Neuronal stem cell (in vitro differentiated cells): ENCODE data around the gene TRNAU1AP.
"Not testable (repeated sequence)": the region's sequence is repeated elsewhere in the genome, so short reads cannot be mapped to it uniquely, and the experiment has no call there.

Experiments used
- DNase-seq: peaks from one replicate; pipeline ENCODE4 v3.0.0-alpha.2; 2013; ENCODE audit warnings: low spot score
- H2AFZ ChIP-seq: one replicate; pipeline ENCODE4 v1.6.1; 2013; ENCODE audit warnings: mild to moderate bottlenecking, low read length, inconsistent platforms
- H2AK5ac ChIP-seq: 2 replicates; pipeline ENCODE4 v1.6.1; 2013; ENCODE audit warnings: low read depth, mild to moderate bottlenecking, inconsistent platforms, low read length, moderate library complexity, mixed read lengths
- H2BK120ac ChIP-seq: 2 replicates; pipeline ENCODE4 v1.6.1; 2013; ENCODE audit warnings: low read depth, mild to moderate bottlenecking, inconsistent platforms, low read length, moderate library complexity, mixed read lengths
- H2BK12ac ChIP-seq: one replicate; pipeline ENCODE4 v1.6.1; 2013; ENCODE audit warnings: low read length, inconsistent platforms
- H2BK15ac ChIP-seq: 2 replicates; pipeline ENCODE4 v1.6.1; 2013; ENCODE audit warnings: mild to moderate bottlenecking, low read length, inconsistent platforms, mixed read lengths
- H2BK5ac ChIP-seq: one replicate; pipeline ENCODE4 v1.6.1; 2013; ENCODE audit warnings: inconsistent platforms, mild to moderate bottlenecking, low read length, moderate library complexity
- H3K14ac ChIP-seq: one replicate; pipeline ENCODE4 v1.6.1; 2013; ENCODE audit warnings: low read length, inconsistent platforms
- H3K18ac ChIP-seq: 2 replicates; pipeline ENCODE4 v1.6.1; 2013; ENCODE audit warnings: low read length, inconsistent platforms
- H3K23ac ChIP-seq: 2 replicates; pipeline ENCODE4 v1.6.1; 2013; ENCODE audit warnings: low read depth, mild to moderate bottlenecking, mixed read lengths, low read length, inconsistent platforms; ENCODE audit not compliant: poor library complexity
- H3K27ac ChIP-seq: replicated peaks from 3 replicates; pipeline ENCODE4 v1.5.1; 2013; ENCODE audit warnings: low read length, inconsistent platforms
- H3K27me3 ChIP-seq, 3 experiments: 2 replicates each; pipeline ENCODE4 v1.6.1; 2013; ENCODE audit warnings: low read length in 3 of 3, mild to moderate bottlenecking in 2 of 3, inconsistent platforms in 1 of 3, low read depth in 1 of 3, mixed read lengths in 1 of 3, moderate library complexity in 1 of 3; ENCODE audit not compliant: control insufficient read depth in 3 of 3, insufficient read depth in 3 of 3
- H3K36me3 ChIP-seq, 2 donors: replicated peaks in 1 of 2; 2 replicates each; pipeline ENCODE4 v1.6.1; 2013; ENCODE audit warnings: low read length in 2 of 2; ENCODE audit not compliant: control insufficient read depth in 2 of 2, insufficient read depth in 2 of 2
- H3K4ac ChIP-seq: 2 replicates; pipeline ENCODE4 v1.6.1; 2013; ENCODE audit warnings: inconsistent platforms, mild to moderate bottlenecking, low read length, moderate library complexity
- H3K4me1 ChIP-seq, 2 donors: 1 replicate in 1 of 2; 2 replicates in 1 of 2; pipeline ENCODE4 v1.6.1; 2013; ENCODE audit warnings: low read length in 2 of 2, low read depth in 1 of 2; ENCODE audit not compliant: control insufficient read depth in 2 of 2, insufficient read depth in 1 of 2
- H3K4me2 ChIP-seq: one replicate; pipeline ENCODE4 v1.6.1; 2013; ENCODE audit warnings: mild to moderate bottlenecking, low read length, inconsistent platforms; ENCODE audit not compliant: insufficient read depth, poor library complexity, severe bottlenecking
- H3K4me3 ChIP-seq, 2 donors: 2 replicates each; pipeline ENCODE4 v1.5.1; 2013; ENCODE audit warnings: low read length in 2 of 2, mild to moderate bottlenecking in 2 of 2, inconsistent platforms in 1 of 2, moderate library complexity in 1 of 2
- H3K79me1 ChIP-seq: one replicate; pipeline ENCODE4 v1.6.1; 2013; ENCODE audit warnings: low read depth, mild to moderate bottlenecking, inconsistent platforms, low read length, moderate library complexity
- H3K9ac ChIP-seq: one replicate; pipeline ENCODE4 v1.6.1; 2013; ENCODE audit warnings: mild to moderate bottlenecking, low read depth, low read length, inconsistent platforms; ENCODE audit not compliant: poor library complexity
- H3K9me3 ChIP-seq, 2 donors: replicated peaks in 1 of 2; 2 replicates each; pipeline versions ENCODE3 to v1.6.1; 2013; ENCODE audit warnings: low read length in 2 of 2, mild to moderate bottlenecking in 2 of 2, inconsistent platforms in 1 of 2, low read depth in 1 of 2, mixed read lengths in 1 of 2, moderate library complexity in 1 of 2; ENCODE audit not compliant: control insufficient read depth in 2 of 2, insufficient read depth in 1 of 2
- H4K8ac ChIP-seq: one replicate; pipeline ENCODE4 v1.6.1; 2013; ENCODE audit warnings: low read depth, mild to moderate bottlenecking, inconsistent platforms, low read length, moderate library complexity
- H4K91ac ChIP-seq: one replicate; pipeline ENCODE4 v1.6.1; 2013; ENCODE audit warnings: low read length, low read depth, mild to moderate bottlenecking, inconsistent platforms; ENCODE audit not compliant: poor library complexity
- WGBS, 2 donors: extraction: QIAGEN DNeasy Blood & Tissue Kit; methylation state at CpG; one replicate each; pipeline ENCODE4 v1.1.7; 2013; ENCODE audit warnings: missing lambda C conversion rate in 2 of 2, mixed read lengths in 1 of 2; ENCODE audit not compliant: insufficient read length in 2 of 2, insufficient replicate concordance in 1 of 2; ENCODE audit errors: extremely low coverage in 2 of 2; 5-methylcytosine and 5-hydroxymethylcytosine counted together

TRNAU1AP gene

GRCh38 chr1:28522537-28522936 is 30.3 kb upstream of the TRNAU1AP start:
- no CpG with 5 or more reads among the region's 9 CpGs for WGBS, 2 donors

GRCh38 chr1:28525002-28525642 is 27.8 kb upstream of the TRNAU1AP start:
- not testable (repeated sequence) for H3K27ac ChIP-seq
- no CpG with 5 or more reads among the region's 10 CpGs for WGBS, 2 donors

More at GRCh38 chr1:28522537-28522936, 30.3 kb upstream of the TRNAU1AP start:
- not testable (repeated sequence) for H4K8ac ChIP-seq, H3K4me3 ChIP-seq, H2BK120ac ChIP-seq, H3K9me3 ChIP-seq, H3K9ac ChIP-seq, H3K4me1 ChIP-seq, H3K18ac ChIP-seq, DNase-seq, H2BK15ac ChIP-seq, H3K4ac ChIP-seq, H3K23ac ChIP-seq, H3K14ac ChIP-seq, H4K91ac ChIP-seq, H2BK5ac ChIP-seq, H2AK5ac ChIP-seq, H2BK12ac ChIP-seq, H3K27me3 ChIP-seq, H2AFZ ChIP-seq, H3K4me2 ChIP-seq, H3K27ac ChIP-seq
- H3K79me1 ChIP-seq, result peaks cover 11% of the 10 kb centered on the region
- H3K36me3 ChIP-seq, result peaks cover 8 to 53% of the 10 kb centered on the region in 2 donors

GRCh38 chr1:28526886-28527285 is 26.0 kb upstream of the TRNAU1AP start:
- Histone ChIP-seq H3K18ac (no peak overlapping the region), H4K91ac (no peak overlapping the region), H3K4me3 (no peak overlapping the region), H3K36me3 (peaks cover 21 to 68% of the 10 kb centered on the region in 2 donors), H3K4me1 (no peaks in the 10 kb centered on the region), H4K8ac (no peak overlapping the region), H2AK5ac (no peak overlapping the region), H3K23ac (no peak overlapping the region), H2BK12ac (no peak overlapping the region), H3K9me3 (no peaks in the 10 kb centered on the region), H3K79me1 (peaks cover 3% of the 10 kb centered on the region), H3K9ac (no peak overlapping the region), H2BK120ac (no peak overlapping the region), H2AFZ (no peak overlapping the region), H3K14ac (no peak overlapping the region), H2BK15ac (no peak overlapping the region), H2BK5ac (no peak overlapping the region), H3K27ac (no peak overlapping the region), H3K27me3 (no peaks in the 10 kb centered on the region), H3K4me2 (no peak overlapping the region), H3K4ac (no peak overlapping the region)
- no peak for DNase-seq
- no CpG with 5 or more reads among the region's 9 CpGs for WGBS, 2 donors

More at GRCh38 chr1:28525002-28525642, 27.8 kb upstream of the TRNAU1AP start:
- H3K4me2 ChIP-seq, H2BK15ac ChIP-seq, H2BK12ac ChIP-seq, DNase-seq, H3K27me3 ChIP-seq, H3K9me3 ChIP-seq, H3K23ac ChIP-seq, H2AK5ac ChIP-seq, H3K4me1 ChIP-seq, H3K14ac ChIP-seq, H2BK5ac ChIP-seq, H3K18ac ChIP-seq, H2AFZ ChIP-seq, H3K4ac ChIP-seq, H4K8ac ChIP-seq, H3K9ac ChIP-seq, H2BK120ac ChIP-seq, H4K91ac ChIP-seq, H3K4me3 ChIP-seq: not testable (repeated sequence)
- Histone ChIP-seq H3K36me3 (peaks cover 12 to 62% of the 10 kb centered on the region in 2 donors), H3K79me1 (peaks cover 11% of the 10 kb centered on the region)

- no peak overlapping the region for H4K8ac ChIP-seq
- no peak overlapping the region for H4K91ac ChIP-seq
- H3K27me3 ChIP-seq, result no peaks in the 10 kb centered on the region
- no peak overlapping the region for H2BK5ac ChIP-seq
- no peak overlapping the region for H3K9ac ChIP-seq
- no peak for DNase-seq
- no CpG with 5 or more reads among the region's 31 CpGs for WGBS, 2 donors
- H3K4ac ChIP-seq, result no peak overlapping the region
- H3K9me3 ChIP-seq, result peaks cover 0 to 3% of the 10 kb centered on the region in 2 donors
- no peak overlapping the region for H3K23ac ChIP-seq
- no peaks in the 10 kb centered on the region for H3K4me1 ChIP-seq
- no peak overlapping the region for H3K4me2 ChIP-seq
- H2BK120ac ChIP-seq, result no peak overlapping the region
- no peak overlapping the region for H2AFZ ChIP-seq
- no peak overlapping the region for H3K27ac ChIP-seq
- peaks cover 3% of the 10 kb centered on the region for H3K79me1 ChIP-seq
- H2AK5ac ChIP-seq, result no peak overlapping the region
- H3K14ac ChIP-seq, result no peak overlapping the region
- H3K4me3 ChIP-seq, result no peak overlapping the region
- peaks cover 36 to 68% of the 10 kb centered on the region in 2 donors for H3K36me3 ChIP-seq
- no peak overlapping the region for H2BK12ac ChIP-seq
- no peak overlapping the region for H2BK15ac ChIP-seq
- H3K18ac ChIP-seq, result no peak overlapping the region
Observed at GRCh38 chr1:28530456-28530855, 22.4 kb upstream of the TRNAU1AP start.
